ENCODE results near the gene KIAA1328. TPM values are rescaled to one million over a fixed set of nuclear protein-coding genes. Genes with fewer than 3 reads are reported as not detected.

The KIAA1328 gene
- polyA plus RNA-seq, 1 donor from 2014 or later = 8.5 TPM

DNA sequence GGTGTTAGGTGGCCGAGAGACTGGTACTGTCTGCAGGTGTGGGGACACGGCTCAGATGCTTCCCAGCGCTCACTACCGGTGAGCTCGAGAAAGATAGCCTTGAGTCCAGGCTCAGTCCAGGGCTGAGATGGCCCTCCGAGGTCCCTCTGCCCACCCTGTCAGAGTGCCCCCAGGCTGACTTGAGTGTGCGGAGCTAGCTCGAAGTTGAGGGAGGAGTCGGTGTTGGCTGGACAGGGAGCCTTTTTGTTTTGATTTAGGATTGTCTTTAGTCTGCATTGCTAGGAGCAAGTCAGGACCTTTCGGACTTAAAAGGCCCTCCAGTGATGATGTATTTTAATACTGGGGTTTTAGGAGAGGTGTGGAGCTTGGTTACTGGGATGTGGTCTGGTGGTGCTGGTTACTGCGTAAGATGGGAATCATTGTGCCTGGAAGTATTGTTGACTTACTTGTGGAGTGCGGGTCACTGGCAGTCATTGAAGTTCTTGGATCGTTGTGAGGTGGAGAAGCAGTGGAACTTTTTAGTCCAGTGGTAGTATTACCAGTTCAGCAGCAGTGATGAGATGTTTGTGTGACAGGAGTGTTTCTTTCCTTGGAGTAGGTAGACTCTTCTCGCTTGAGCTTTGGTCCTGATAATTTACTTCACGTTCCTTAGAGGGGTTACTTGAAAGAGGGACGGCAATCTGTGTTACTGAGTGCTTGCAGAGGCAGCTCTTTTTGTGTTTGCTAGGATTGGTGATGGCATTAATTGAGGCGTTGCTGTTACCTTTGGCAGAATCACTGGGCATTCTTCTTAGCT is 633 bp downstream of the KIAA1328 start:
- peak overlapping the region; percentile 47 for H3K27ac ChIP-seq (ENCODE audit: low read length)
- TF ChIP-seq CTCF (IDR thresholded peaks at IDR 0.05; ENCODE audit: poor library complexity, severe bottlenecking) = no peak
- TF ChIP-seq EP300 (conservative IDR thresholded peaks at IDR 0.05; ENCODE audit: poor library complexity, severe bottlenecking) = no peak
- no peak for TF ChIP-seq RAD21 (conservative IDR thresholded peaks at IDR 0.05)
- TF ChIP-seq POLR2AphosphoS5 (IDR thresholded peaks at IDR 0.05) = no peak
- no peak for TF ChIP-seq EZH2 (IDR thresholded peaks at IDR 0.05; ENCODE audit: borderline replicate concordance, insufficient read depth, low read length, poor library complexity, severe bottlenecking)
- TF ChIP-seq MXI1 (conservative IDR thresholded peaks at IDR 0.05; ENCODE audit: poor library complexity, severe bottlenecking) = no peak
- TF ChIP-seq REST (IDR thresholded peaks at IDR 0.05; ENCODE audit: borderline replicate concordance) = no peak
- no peak for TF ChIP-seq TAF1 (IDR thresholded peaks at IDR 0.05; ENCODE audit: low read depth)
- no peak for TF ChIP-seq SMC3 (conservative IDR thresholded peaks at IDR 0.05; ENCODE audit: poor library complexity)
- H3K27me3 ChIP-seq (ENCODE audit: insufficient read depth, low read depth, low read length) = no peaks in the 10 kb centered on the region
- no peaks in the 10 kb centered on the region for H3F3A ChIP-seq (ENCODE audit: insufficient read depth, low read length, poor library complexity, severe bottlenecking)
- H3K4me2 ChIP-seq (ENCODE audit: low read length) = peak overlapping the region; percentile 49
- H2AFZ ChIP-seq (ENCODE audit: low read depth, low read length) = peak overlapping the region; percentile 84
- peak overlapping the region; percentile 80 for H3K4me3 ChIP-seq (ENCODE audit: low read length)
- H3K9me2 ChIP-seq (ENCODE audit: insufficient read depth, low read length) = no peaks in the 10 kb centered on the region
- no peaks in the 10 kb centered on the region for H4K20me1 ChIP-seq (ENCODE audit: insufficient read depth)
- no peaks in the 10 kb centered on the region for H3K36me3 ChIP-seq (ENCODE audit: insufficient read depth, low read length)
- H3K9me3 ChIP-seq (ENCODE audit: low read length) = no peaks in the 10 kb centered on the region
- peak overlapping the region; percentile 79 for H3K9ac ChIP-seq (ENCODE audit: low read length)
- peaks cover 27% of the 10 kb centered on the region for H3K79me2 ChIP-seq (replicated peaks; ENCODE audit: insufficient read depth, low read length)

DNA sequence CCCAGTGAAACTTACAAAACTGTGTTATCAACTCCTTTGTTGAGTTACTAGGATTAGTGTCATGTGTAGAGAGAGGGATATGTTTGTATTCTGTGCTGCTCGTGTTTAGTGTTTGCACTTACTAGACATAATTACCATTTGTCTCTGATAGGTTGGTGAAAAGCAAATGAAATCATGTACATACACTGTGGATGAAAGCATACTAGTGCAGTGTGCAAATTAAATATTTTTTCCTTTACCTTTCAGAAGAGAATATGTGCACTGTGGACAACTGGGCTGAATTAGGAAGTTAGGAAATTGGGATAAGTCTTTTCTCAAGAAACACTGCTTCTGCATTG is 1.2 kb downstream of the KIAA1328 start:
- H3K4me3 ChIP-seq (ENCODE audit: low read length) = peak overlapping the region; percentile 80
- H3K27me3 ChIP-seq (ENCODE audit: insufficient read depth, low read depth, low read length) = no peaks in the 10 kb centered on the region
- no peaks in the 10 kb centered on the region for H4K20me1 ChIP-seq (ENCODE audit: insufficient read depth)
- peaks cover 23% of the 10 kb centered on the region for H3K79me2 ChIP-seq (replicated peaks; ENCODE audit: insufficient read depth, low read length)
- no peaks in the 10 kb centered on the region for H3K36me3 ChIP-seq (ENCODE audit: insufficient read depth, low read length)
- TF ChIP-seq REST (IDR thresholded peaks at IDR 0.05; ENCODE audit: borderline replicate concordance) = no peak
- H3K9me3 ChIP-seq (ENCODE audit: low read length) = no peaks in the 10 kb centered on the region
- H2AFZ ChIP-seq (ENCODE audit: low read depth, low read length) = no peak overlapping the region
- H3K27ac ChIP-seq (ENCODE audit: low read length) = no peak overlapping the region
- no peaks in the 10 kb centered on the region for H3F3A ChIP-seq (ENCODE audit: insufficient read depth, low read length, poor library complexity, severe bottlenecking)
- no peaks in the 10 kb centered on the region for H3K9me2 ChIP-seq (ENCODE audit: insufficient read depth, low read length)
- peak overlapping the region; percentile 49 for H3K4me2 ChIP-seq (ENCODE audit: low read length)
- H3K9ac ChIP-seq (ENCODE audit: low read length) = no peak overlapping the region

All from neural cell (in vitro differentiated cells).